GM12878 (cell line): Measurements from ENCODE around the gene MRPL1.

Source experiments
- ATF7 ChIP-seq: fragments of 450-650 bp; IDR thresholded peaks from 2 replicates; pipeline ENCODE4 v1.6.1; 2016; ENCODE audit warnings: low read depth, mild to moderate bottlenecking
- CBX3 ChIP-seq: fragments of 200-600 bp; sonication (generic); IDR thresholded peaks from 2 replicates; pipeline ENCODE4 v1.6.1; 2016; ENCODE audit warnings: low read depth, borderline replicate concordance
- HCFC1 ChIP-seq: fragments of 150-350 bp; IDR thresholded peaks from 2 replicates; pipeline ENCODE4 v1.6.1; 2014; ENCODE audit warnings: low read length
- MXI1 ChIP-seq: fragments of 150-350 bp; IDR thresholded peaks from 2 replicates; pipeline ENCODE4 v1.6.1; 2011; ENCODE audit warnings: low read depth, mild to moderate bottlenecking, inconsistent platforms, low read length, improper control_type of control experiment
- STAT3 ChIP-seq: IDR thresholded peaks from 2 replicates; pipeline ENCODE4 v1.6.1; 2011; ENCODE audit warnings: low read depth, low read length, improper control_type of control experiment
- TARDBP ChIP-seq: IDR thresholded peaks from 2 replicates; pipeline ENCODE4 v1.6.1; 2016; ENCODE audit warnings: borderline replicate concordance
- USF2 ChIP-seq: IDR thresholded peaks from 2 replicates; pipeline ENCODE4 v1.6.1; 2011; ENCODE audit warnings: low read depth, low read length, improper control_type of control experiment, borderline replicate concordance
- ZBTB11 ChIP-seq: fragments of 450-650 bp; formaldehyde crosslinking; IDR thresholded peaks from 2 replicates; pipeline ENCODE4 v1.5.0; 2022; ENCODE audit warnings: mild to moderate bottlenecking, missing genetic modification characterization
- TF ChIP-seq, protein P1 (sequence below), 3 experiments: IDR thresholded peaks in 2 of 3; conservative IDR thresholded peaks in 1 of 3; 2 replicates each; pipeline ENCODE4 v1.5.1; 2011; ENCODE audit warnings: low read depth in 3 of 3, low read length in 3 of 3, mild to moderate bottlenecking in 3 of 3, control low read depth in 2 of 3, moderate library complexity in 2 of 3, inconsistent platforms in 1 of 3, mixed read lengths in 1 of 3; ENCODE audit not compliant: control insufficient read depth in 2 of 3, insufficient read depth in 1 of 3; ENCODE audit errors: extremely low read depth in 1 of 3
- TF ChIP-seq, protein P2 (sequence below): fragments of 450-650 bp; IDR thresholded peaks from 2 replicates; pipeline ENCODE4 v1.6.1; 2016; ENCODE audit warnings: mild to moderate bottlenecking
- TF ChIP-seq, protein P3 (sequence below): IDR thresholded peaks from 2 replicates; pipeline ENCODE4 v1.6.1; 2012; ENCODE audit warnings: low read depth, low read length, improper control_type of control experiment
- TF ChIP-seq, protein P4 (sequence below): IDR thresholded peaks from 2 replicates; pipeline ENCODE4 v1.6.1; 2012; ENCODE audit warnings: low read length, inconsistent platforms

- TF ChIP-seq, protein P1, sequence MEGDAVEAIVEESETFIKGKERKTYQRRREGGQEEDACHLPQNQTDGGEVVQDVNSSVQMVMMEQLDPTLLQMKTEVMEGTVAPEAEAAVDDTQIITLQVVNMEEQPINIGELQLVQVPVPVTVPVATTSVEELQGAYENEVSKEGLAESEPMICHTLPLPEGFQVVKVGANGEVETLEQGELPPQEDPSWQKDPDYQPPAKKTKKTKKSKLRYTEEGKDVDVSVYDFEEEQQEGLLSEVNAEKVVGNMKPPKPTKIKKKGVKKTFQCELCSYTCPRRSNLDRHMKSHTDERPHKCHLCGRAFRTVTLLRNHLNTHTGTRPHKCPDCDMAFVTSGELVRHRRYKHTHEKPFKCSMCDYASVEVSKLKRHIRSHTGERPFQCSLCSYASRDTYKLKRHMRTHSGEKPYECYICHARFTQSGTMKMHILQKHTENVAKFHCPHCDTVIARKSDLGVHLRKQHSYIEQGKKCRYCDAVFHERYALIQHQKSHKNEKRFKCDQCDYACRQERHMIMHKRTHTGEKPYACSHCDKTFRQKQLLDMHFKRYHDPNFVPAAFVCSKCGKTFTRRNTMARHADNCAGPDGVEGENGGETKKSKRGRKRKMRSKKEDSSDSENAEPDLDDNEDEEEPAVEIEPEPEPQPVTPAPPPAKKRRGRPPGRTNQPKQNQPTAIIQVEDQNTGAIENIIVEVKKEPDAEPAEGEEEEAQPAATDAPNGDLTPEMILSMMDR (IDR thresholded peaks at IDR 0.05 in 2 of 3, conservative IDR thresholded peaks at IDR 0.05 in 1 of 3; ENCODE audit: control insufficient read depth in 2 of 3, extremely low read depth in 1 of 3, insufficient read depth in 1 of 3, low read depth in 3 of 3, low read length in 3 of 3) = no peak
- TF ChIP-seq ATF7 = no peak
- no peak for TF ChIP-seq ZBTB11 (CRISPR knock-in tag)
- TF ChIP-seq, protein P2, sequence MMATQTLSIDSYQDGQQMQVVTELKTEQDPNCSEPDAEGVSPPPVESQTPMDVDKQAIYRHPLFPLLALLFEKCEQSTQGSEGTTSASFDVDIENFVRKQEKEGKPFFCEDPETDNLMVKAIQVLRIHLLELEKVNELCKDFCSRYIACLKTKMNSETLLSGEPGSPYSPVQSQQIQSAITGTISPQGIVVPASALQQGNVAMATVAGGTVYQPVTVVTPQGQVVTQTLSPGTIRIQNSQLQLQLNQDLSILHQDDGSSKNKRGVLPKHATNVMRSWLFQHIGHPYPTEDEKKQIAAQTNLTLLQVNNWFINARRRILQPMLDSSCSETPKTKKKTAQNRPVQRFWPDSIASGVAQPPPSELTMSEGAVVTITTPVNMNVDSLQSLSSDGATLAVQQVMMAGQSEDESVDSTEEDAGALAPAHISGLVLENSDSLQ = no peak
- no peak for TF ChIP-seq MXI1
- TF ChIP-seq TARDBP = no peak
- no peak for TF ChIP-seq HCFC1
- TF ChIP-seq STAT3 = no peak
- TF ChIP-seq, protein P3, sequence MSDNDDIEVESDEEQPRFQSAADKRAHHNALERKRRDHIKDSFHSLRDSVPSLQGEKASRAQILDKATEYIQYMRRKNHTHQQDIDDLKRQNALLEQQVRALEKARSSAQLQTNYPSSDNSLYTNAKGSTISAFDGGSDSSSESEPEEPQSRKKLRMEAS = no peak
- TF ChIP-seq, protein P4, sequence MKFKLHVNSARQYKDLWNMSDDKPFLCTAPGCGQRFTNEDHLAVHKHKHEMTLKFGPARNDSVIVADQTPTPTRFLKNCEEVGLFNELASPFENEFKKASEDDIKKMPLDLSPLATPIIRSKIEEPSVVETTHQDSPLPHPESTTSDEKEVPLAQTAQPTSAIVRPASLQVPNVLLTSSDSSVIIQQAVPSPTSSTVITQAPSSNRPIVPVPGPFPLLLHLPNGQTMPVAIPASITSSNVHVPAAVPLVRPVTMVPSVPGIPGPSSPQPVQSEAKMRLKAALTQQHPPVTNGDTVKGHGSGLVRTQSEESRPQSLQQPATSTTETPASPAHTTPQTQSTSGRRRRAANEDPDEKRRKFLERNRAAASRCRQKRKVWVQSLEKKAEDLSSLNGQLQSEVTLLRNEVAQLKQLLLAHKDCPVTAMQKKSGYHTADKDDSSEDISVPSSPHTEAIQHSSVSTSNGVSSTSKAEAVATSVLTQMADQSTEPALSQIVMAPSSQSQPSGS = no peak
- TF ChIP-seq USF2 = no peak
- no peak for TF ChIP-seq CBX3
Measured at GRCh38 chr4:77931452-77932135, 69.0 kb downstream of the MRPL1 start.
